Gastrocnemius medialis (tissue), 4 donors: Measurements from ENCODE around the gene SLC2A1.

ENCODE experiments used
- CTCF ChIP-seq, 5 experiments: fragments of 450-650 bp in 3 of 5; fragments of 200-600 bp in 2 of 5; sonication (generic) in 2 of 5; IDR thresholded peaks in 4 of 5; conservative IDR thresholded peaks in 1 of 5; 1 replicate in 4 of 5; 2 replicates in 1 of 5; pipeline ENCODE4 v1.5.1; 2016 to 2019; ENCODE audit warnings: antibody characterized with exemption in 5 of 5, mild to moderate bottlenecking in 3 of 5, moderate library complexity in 3 of 5
- POLR2A ChIP-seq, 2 donors: fragments of 450-650 bp; IDR thresholded peaks; one replicate each; pipeline ENCODE4 v1.6.1; 2017; ENCODE audit warnings: antibody characterized with exemption in 2 of 2, mild to moderate bottlenecking in 2 of 2, moderate library complexity in 2 of 2

- TF ChIP-seq CTCF (IDR thresholded peaks at IDR 0.05 in 4 of 5, conservative IDR thresholded peaks at IDR 0.05 in 1 of 5) = no peak
- no peak for TF ChIP-seq POLR2A (IDR thresholded peaks at IDR 0.05)
Observed at GRCh38 chr1:42950116-42950481, 8.6 kb downstream of the SLC2A1 start.
